Mesenchymal stem cell (in vitro differentiated cells and primary cell): ENCODE results near the gene TROAP.

Experiments
- DNase-seq: peaks from one replicate; pipeline ENCODE4 v3.0.0-alpha.2; 2013
- H2AFZ ChIP-seq: one replicate; pipeline ENCODE4 v1.6.1; 2013; ENCODE audit warnings: low read depth, mild to moderate bottlenecking, control low read depth, inconsistent platforms, low read length, moderate library complexity
- H2AK5ac ChIP-seq: 2 replicates; pipeline ENCODE4 v1.6.1; 2013; ENCODE audit warnings: low read length, moderate library complexity, mild to moderate bottlenecking, inconsistent platforms; ENCODE audit not compliant: severe bottlenecking
- H2BK120ac ChIP-seq: one replicate; pipeline ENCODE4 v1.6.1; 2013; ENCODE audit warnings: low read depth, mild to moderate bottlenecking, inconsistent platforms, low read length, moderate library complexity
- H2BK12ac ChIP-seq, 2 experiments: one replicate each; pipeline ENCODE4 v1.6.1; 2013; ENCODE audit warnings: inconsistent platforms in 2 of 2, low read length in 2 of 2, mild to moderate bottlenecking in 2 of 2, moderate library complexity in 2 of 2, control low read depth in 1 of 2
- H2BK15ac ChIP-seq: one replicate; pipeline ENCODE4 v1.6.1; 2013; ENCODE audit warnings: mild to moderate bottlenecking, low read depth, inconsistent platforms; ENCODE audit not compliant: poor library complexity, severe bottlenecking
- H2BK5ac ChIP-seq: 2 replicates; pipeline ENCODE4 v1.6.1; 2013; ENCODE audit warnings: low read depth, mild to moderate bottlenecking, low read length, control low read depth, inconsistent platforms; ENCODE audit not compliant: poor library complexity, severe bottlenecking
- H3K14ac ChIP-seq, 2 experiments: one replicate each; pipeline ENCODE4 v1.6.1; 2013; ENCODE audit warnings: inconsistent platforms in 2 of 2, low read length in 2 of 2, control low read depth in 1 of 2, mild to moderate bottlenecking in 1 of 2, moderate library complexity in 1 of 2
- H3K18ac ChIP-seq, 2 experiments: one replicate each; pipeline ENCODE4 v1.6.1; 2013; ENCODE audit warnings: inconsistent platforms in 2 of 2, low read length in 2 of 2, control low read depth in 1 of 2, low read depth in 1 of 2, mild to moderate bottlenecking in 1 of 2
- H3K23ac ChIP-seq, 2 experiments: one replicate each; pipeline ENCODE4 v1.6.1; 2013; ENCODE audit warnings: inconsistent platforms in 2 of 2, low read length in 2 of 2, mild to moderate bottlenecking in 2 of 2, moderate library complexity in 2 of 2, control low read depth in 1 of 2
- H3K27ac ChIP-seq: 2 replicates; pipeline ENCODE4 v1.5.1; 2013; ENCODE audit warnings: mild to moderate bottlenecking, moderate library complexity, low read length, control low read depth, inconsistent platforms; ENCODE audit not compliant: poor library complexity, severe bottlenecking
- H3K27me3 ChIP-seq, 2 experiments: 2 replicates each; pipeline versions ENCODE4 v1.6.1 to v1.7.0; 2013; ENCODE audit warnings: low read length in 2 of 2, mild to moderate bottlenecking in 2 of 2, moderate library complexity in 2 of 2, control low read depth in 1 of 2, inconsistent platforms in 1 of 2; ENCODE audit not compliant: control insufficient read depth in 1 of 2, insufficient read depth in 1 of 2
- H3K36me3 ChIP-seq, 2 experiments: 2 replicates each; pipeline versions ENCODE4 v1.6.1 to v1.7.0; 2013; ENCODE audit warnings: low read length in 2 of 2, control low read depth in 1 of 2, inconsistent platforms in 1 of 2, low read depth in 1 of 2, mild to moderate bottlenecking in 1 of 2; ENCODE audit not compliant: insufficient read depth in 2 of 2, control insufficient read depth in 1 of 2
- H3K4ac ChIP-seq, 2 experiments: one replicate each; pipeline ENCODE4 v1.6.1; 2013; ENCODE audit warnings: inconsistent platforms in 2 of 2, low read length in 2 of 2, mild to moderate bottlenecking in 2 of 2, moderate library complexity in 2 of 2, control low read depth in 1 of 2, low read depth in 1 of 2
- H3K4me1 ChIP-seq: 2 replicates; pipeline ENCODE4 v1.6.1; 2013; ENCODE audit warnings: low read depth, low read length, control low read depth; ENCODE audit not compliant: control insufficient read depth, insufficient read depth
- H3K4me2 ChIP-seq: 2 replicates; pipeline ENCODE4 v1.6.1; 2013; ENCODE audit warnings: low read length, mild to moderate bottlenecking, inconsistent platforms; ENCODE audit not compliant: poor library complexity, severe bottlenecking
- H3K4me3 ChIP-seq, 2 experiments: 2 replicates each; pipeline versions ENCODE4 v1.5.1 to v1.7.0; 2013; ENCODE audit warnings: low read length in 2 of 2, mild to moderate bottlenecking in 2 of 2, control low read depth in 1 of 2, low read depth in 1 of 2; ENCODE audit not compliant: insufficient read depth in 1 of 2
- H3K79me1 ChIP-seq: replicated peaks from 2 replicates; pipeline ENCODE4 v1.6.1; 2013; ENCODE audit warnings: mild to moderate bottlenecking, control low read depth, low read length, inconsistent platforms; ENCODE audit not compliant: poor library complexity, severe bottlenecking
- H3K9ac ChIP-seq: 2 replicates; pipeline ENCODE4 v1.7.0; 2013; ENCODE audit warnings: mild to moderate bottlenecking, low read length, moderate library complexity
- H3K9me3 ChIP-seq: 2 replicates; pipeline ENCODE4 v1.7.0; 2013; ENCODE audit warnings: mild to moderate bottlenecking, low read length; ENCODE audit not compliant: control insufficient read depth
- H4K8ac ChIP-seq: one replicate; pipeline ENCODE4 v1.6.1; 2013; ENCODE audit warnings: inconsistent platforms, mild to moderate bottlenecking, low read length, moderate library complexity
- H4K91ac ChIP-seq: one replicate; pipeline ENCODE4 v1.6.1; 2013; ENCODE audit warnings: mild to moderate bottlenecking, low read length, inconsistent platforms
- WGBS: methylation state at CpG from one replicate; pipeline ENCODE4 v1.1.7; 2013; ENCODE audit warnings: mixed read lengths; 5-methylcytosine and 5-hydroxymethylcytosine counted together

Gene TROAP

DNA sequence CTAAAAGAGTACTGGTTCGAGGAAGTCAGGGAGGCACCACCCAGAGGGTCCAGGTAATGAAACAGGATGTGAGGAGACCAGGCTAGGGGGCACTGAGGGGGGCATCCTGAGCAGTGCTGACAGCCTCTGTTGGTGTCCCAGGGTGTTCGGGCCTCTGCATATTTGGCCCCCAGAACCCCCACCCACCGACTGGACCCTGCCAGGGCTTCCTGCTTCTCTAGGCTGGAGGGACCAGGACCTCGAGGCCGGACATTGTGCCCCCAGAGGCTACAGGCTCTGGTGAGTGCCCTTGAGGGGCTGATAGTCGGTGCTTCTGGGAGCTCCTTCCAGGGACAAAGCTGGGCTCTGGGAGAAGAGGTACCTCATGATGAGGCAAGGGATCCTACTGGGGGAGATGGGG, 2.6 kb downstream of the TROAP start:
- no peak overlapping the region for H2BK120ac ChIP-seq
- H2BK12ac ChIP-seq, result no peak overlapping the region
- no peak overlapping the region for H3K4me2 ChIP-seq
- 94% methylated on average over 6 of the region's 6 CpGs for WGBS
- peaks cover 23% of the 10 kb centered on the region for H3K79me1 ChIP-seq
- H3K27me3 ChIP-seq, result no peaks in the 10 kb centered on the region
- H3K4me1 ChIP-seq, result peaks cover 13% of the 10 kb centered on the region
- H3K23ac ChIP-seq, result no peak overlapping the region
- H3K9ac ChIP-seq, result no peak overlapping the region
- H3K27ac ChIP-seq, result no peak overlapping the region
- H3K4me3 ChIP-seq, result no peak overlapping the region
- no peak overlapping the region for H3K4ac ChIP-seq
- no peak overlapping the region for H2AK5ac ChIP-seq
- no peak overlapping the region for H3K18ac ChIP-seq
- H2BK5ac ChIP-seq, result no peak overlapping the region
- no peak overlapping the region for H4K91ac ChIP-seq
- H3K9me3 ChIP-seq, result no peaks in the 10 kb centered on the region
- H2AFZ ChIP-seq, result no peak overlapping the region
- H3K36me3 ChIP-seq, result peaks cover 8 to 16% of the 10 kb centered on the region in 2 experiments
- H3K14ac ChIP-seq, result no peak overlapping the region
- H2BK15ac ChIP-seq, result no peak overlapping the region
- DNase-seq, result no peak
- no peak overlapping the region for H4K8ac ChIP-seq

- H3K79me1 ChIP-seq, result peaks cover 23% of the 10 kb centered on the region
- H2BK12ac ChIP-seq, result no peak overlapping the region
- H3K4me1 ChIP-seq, result peaks cover 14% of the 10 kb centered on the region
- no peak overlapping the region for H3K4me2 ChIP-seq
- no peak overlapping the region for H3K14ac ChIP-seq
- H3K27me3 ChIP-seq, result peaks cover 0 to under 1% of the 10 kb centered on the region in 2 experiments
- no peak overlapping the region for H2AFZ ChIP-seq
- DNase-seq, result no peak
- H4K8ac ChIP-seq, result no peak overlapping the region
- no peak overlapping the region for H2BK15ac ChIP-seq
- H4K91ac ChIP-seq, result no peak overlapping the region
- H3K4me3 ChIP-seq, result no peak overlapping the region
- H3K9ac ChIP-seq, result no peak overlapping the region
- H3K9me3 ChIP-seq, result no peaks in the 10 kb centered on the region
- H3K18ac ChIP-seq, result no peak overlapping the region
- no peak overlapping the region for H2BK5ac ChIP-seq
- peaks cover 8 to 16% of the 10 kb centered on the region in 2 experiments for H3K36me3 ChIP-seq
- no peak overlapping the region for H3K27ac ChIP-seq
- H3K23ac ChIP-seq, result no peak overlapping the region
- H2BK120ac ChIP-seq, result no peak overlapping the region
- H3K4ac ChIP-seq, result no peak overlapping the region
- H2AK5ac ChIP-seq, result no peak overlapping the region
Observed at GRCh38 chr12:49327368-49327767, 4.3 kb downstream of the TROAP start.

- no peak overlapping the region for H2BK15ac ChIP-seq
- no peak overlapping the region for H3K14ac ChIP-seq
- H4K8ac ChIP-seq, result no peak overlapping the region
- H2AK5ac ChIP-seq, result no peak overlapping the region
- H2BK12ac ChIP-seq, result no peak overlapping the region
- H2BK120ac ChIP-seq, result no peak overlapping the region
- H3K23ac ChIP-seq, result no peak overlapping the region
- H3K18ac ChIP-seq, result no peak overlapping the region
- H3K4me3 ChIP-seq, result no peak overlapping the region
- no peak overlapping the region for H4K91ac ChIP-seq
- H3K4me2 ChIP-seq, result no peak overlapping the region
- DNase-seq, result no peak
- no peak overlapping the region for H2BK5ac ChIP-seq
- H2AFZ ChIP-seq, result no peak overlapping the region
- 100% methylated on average over 2 of the region's 2 CpGs for WGBS
- H3K27me3 ChIP-seq, result peaks cover 0 to 5% of the 10 kb centered on the region in 2 experiments
- no peak overlapping the region for H3K9ac ChIP-seq
- peaks cover 13% of the 10 kb centered on the region for H3K4me1 ChIP-seq
- H3K36me3 ChIP-seq, result peaks cover 8 to 18% of the 10 kb centered on the region in 2 experiments
- H3K4ac ChIP-seq, result no peak overlapping the region
- H3K9me3 ChIP-seq, result no peaks in the 10 kb centered on the region
- H3K27ac ChIP-seq, result no peak overlapping the region
- peaks cover 23% of the 10 kb centered on the region for H3K79me1 ChIP-seq
Observed at GRCh38 chr12:49327887-49328286, 4.8 kb downstream of the TROAP start.

GRCh38 chr12:49328816-49329215, 5.8 kb downstream of the TROAP start:
- no peak overlapping the region for H4K91ac ChIP-seq
- no peak overlapping the region for H4K8ac ChIP-seq
- no peak overlapping the region for H3K4me2 ChIP-seq
- H3K23ac ChIP-seq, result no peak overlapping the region
- no peak overlapping the region for H3K18ac ChIP-seq
- WGBS, result 97% methylated on average over 8 of the region's 12 CpGs
- no peak overlapping the region for H3K9ac ChIP-seq
- no peak overlapping the region for H2BK15ac ChIP-seq
- no peak overlapping the region for H2BK12ac ChIP-seq
- H2BK120ac ChIP-seq, result no peak overlapping the region
- H3K36me3 ChIP-seq, result peaks cover 8 to 21% of the 10 kb centered on the region in 2 experiments
- H3K9me3 ChIP-seq, result no peaks in the 10 kb centered on the region
- peaks cover 6% of the 10 kb centered on the region for H3K4me1 ChIP-seq
- no peak overlapping the region for H3K4ac ChIP-seq
- H3K4me3 ChIP-seq, result no peak overlapping the region
- H2BK5ac ChIP-seq, result no peak overlapping the region
- peaks cover 16% of the 10 kb centered on the region for H3K79me1 ChIP-seq
- H3K14ac ChIP-seq, result no peak overlapping the region
- H2AFZ ChIP-seq, result no peak overlapping the region
- H3K27me3 ChIP-seq, result peaks cover 0 to 13% of the 10 kb centered on the region in 2 experiments
- H3K27ac ChIP-seq, result no peak overlapping the region
- H2AK5ac ChIP-seq, result no peak overlapping the region
- no peak for DNase-seq
